ENCODE data around the gene ATP13A2. TPM values are rescaled to one million over a fixed set of nuclear protein-coding genes. Genes with fewer than 3 reads are reported as not detected.
"Not testable (repeated sequence)": the region's sequence is repeated elsewhere in the genome, so short reads cannot be mapped to it uniquely, and the experiment has no call there.

The ATP13A2 gene
- total RNA-seq, 4 donors from 2014 or later, result 42.7 to 62.0 (median 47.3) TPM

DNA sequence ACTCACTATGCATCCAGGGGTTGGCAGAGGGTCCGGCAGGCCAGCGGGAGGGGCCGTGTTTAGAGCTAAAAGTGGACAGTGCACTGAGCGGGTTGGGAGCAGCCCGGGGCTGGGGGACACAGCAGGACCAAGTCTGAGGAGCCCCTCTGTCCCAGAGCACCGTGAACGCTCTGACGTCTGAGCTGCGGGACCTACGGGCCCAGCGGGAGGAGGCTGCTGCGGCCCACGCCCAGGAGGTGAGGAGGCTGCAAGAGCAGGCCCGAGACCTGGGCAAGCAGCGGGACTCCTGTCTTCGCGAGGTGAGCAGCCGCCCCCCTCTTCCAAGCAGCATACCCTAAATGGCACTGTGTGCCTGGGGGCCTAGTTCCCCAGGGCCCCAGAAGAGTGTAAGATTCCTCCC, 57.1 kb downstream of the ATP13A2 start:
- DNase-seq (ENCODE audit: low spot score in 2 of 2), result peak in 1 of 2 donors; percentile 73
- H3K9me3 ChIP-seq, result no peaks in the 10 kb centered on the region
- peaks cover 30% of the 10 kb centered on the region for H3K36me3 ChIP-seq
- 92% methylated on average over 5 of the region's 18 CpGs for WGBS
- TF ChIP-seq POLR2AphosphoS5 (IDR thresholded peaks at IDR 0.05), result no peak
- TF ChIP-seq POLR2A (IDR thresholded peaks at IDR 0.05), result no peak
- TF ChIP-seq EP300 (IDR thresholded peaks at IDR 0.05), result no peak
- no peak for TF ChIP-seq CTCF (IDR thresholded peaks at IDR 0.05)
- peaks cover 4% of the 10 kb centered on the region for H3K4me1 ChIP-seq
- H3K4me3 ChIP-seq, result no peak overlapping the region
- no peaks in the 10 kb centered on the region for H3K27me3 ChIP-seq
- H3K27ac ChIP-seq, result no peak overlapping the region

DNA sequence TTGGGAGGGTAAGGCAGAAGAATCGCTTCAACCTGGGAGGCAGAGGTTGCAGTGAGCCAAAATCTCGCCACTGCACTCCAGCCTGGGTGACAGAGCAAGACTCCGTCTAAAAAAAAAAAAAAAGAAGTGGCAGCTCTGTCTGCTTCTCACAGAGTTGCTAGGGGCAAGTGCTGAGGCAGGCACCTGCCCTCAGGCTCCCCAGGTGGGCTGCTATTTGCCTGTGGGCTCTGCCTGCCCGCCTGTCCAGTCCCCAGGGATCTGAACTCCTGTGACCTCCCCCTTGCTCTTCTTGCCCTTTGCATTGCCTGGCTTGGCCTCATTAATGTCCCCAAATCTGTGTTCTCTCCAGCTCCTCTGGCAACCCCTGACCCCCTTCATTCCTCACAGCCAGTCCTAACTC, 59.4 kb downstream of the ATP13A2 start:
- H3K4me1 ChIP-seq, result peaks cover 15% of the 10 kb centered on the region
- not testable (repeated sequence) for H3K27me3 ChIP-seq; H3K27ac ChIP-seq; H3K9me3 ChIP-seq; DNase-seq (ENCODE audit: low spot score in 2 of 2); H3K4me3 ChIP-seq
- peaks cover 23% of the 10 kb centered on the region for H3K36me3 ChIP-seq
- 91% methylated on average over 4 of the region's 4 CpGs for WGBS

GRCh38 chr1:16949026-16949425, 62.7 kb downstream of the ATP13A2 start:
- Histone ChIP-seq H3K4me1 (peaks cover 15% of the 10 kb centered on the region), H3K36me3 (peaks cover 25% of the 10 kb centered on the region), H3K27ac (peak overlapping the region; percentile 57)
- WGBS, result 52% methylated on average over 7 of the region's 7 CpGs
- not testable (repeated sequence) for H3K9me3 ChIP-seq; H3K27me3 ChIP-seq; H3K4me3 ChIP-seq; DNase-seq (ENCODE audit: low spot score in 2 of 2)

- peak overlapping the region; percentile 57 for H3K27ac ChIP-seq
- not testable (repeated sequence) for H3K27me3 ChIP-seq; H3K4me3 ChIP-seq; DNase-seq (ENCODE audit: low spot score in 2 of 2); H3K9me3 ChIP-seq
- H3K36me3 ChIP-seq, result peaks cover 30% of the 10 kb centered on the region
- 63% methylated on average over 15 of the region's 26 CpGs for WGBS
- H3K4me1 ChIP-seq, result peaks cover 15% of the 10 kb centered on the region
Measured at GRCh38 chr1:16948282-16948891, 63.3 kb downstream of the ATP13A2 start.

DNA sequence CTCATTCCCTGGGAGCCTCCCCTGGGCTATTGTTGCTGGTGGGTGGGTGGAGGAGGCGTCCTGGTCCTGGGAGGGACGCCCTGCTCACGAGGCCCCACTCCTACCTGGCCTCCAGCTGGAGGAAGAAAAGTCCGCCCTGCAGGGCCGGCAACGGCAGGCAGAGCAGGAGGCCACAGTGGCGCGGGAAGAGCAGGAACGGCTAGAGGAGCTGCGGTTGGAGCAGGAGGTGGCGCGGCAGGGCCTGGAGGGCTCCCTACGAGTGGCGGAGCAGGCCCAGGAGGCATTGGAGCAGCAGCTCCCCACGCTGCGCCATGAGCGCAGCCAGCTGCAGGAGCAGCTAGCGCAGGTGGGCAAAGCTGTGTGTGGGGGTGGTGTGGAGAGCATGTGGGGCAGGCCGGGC, 65.1 kb downstream of the ATP13A2 start:
- H3K4me3 ChIP-seq, result no peak overlapping the region
- 92% methylated on average over 19 of the region's 19 CpGs for WGBS
- no peak for DNase-seq (ENCODE audit: low spot score in 2 of 2)
- H3K4me1 ChIP-seq, result peaks cover 12% of the 10 kb centered on the region
- H3K36me3 ChIP-seq, result peaks cover 43% of the 10 kb centered on the region
- H3K27me3 ChIP-seq, result no peaks in the 10 kb centered on the region
- TF ChIP-seq CTCF (IDR thresholded peaks at IDR 0.05) (no peak), POLR2A (IDR thresholded peaks at IDR 0.05) (no peak), EP300 (IDR thresholded peaks at IDR 0.05) (no peak), POLR2AphosphoS5 (IDR thresholded peaks at IDR 0.05) (no peak)
- H3K9me3 ChIP-seq, result no peaks in the 10 kb centered on the region
- no peak overlapping the region for H3K27ac ChIP-seq

DNA sequence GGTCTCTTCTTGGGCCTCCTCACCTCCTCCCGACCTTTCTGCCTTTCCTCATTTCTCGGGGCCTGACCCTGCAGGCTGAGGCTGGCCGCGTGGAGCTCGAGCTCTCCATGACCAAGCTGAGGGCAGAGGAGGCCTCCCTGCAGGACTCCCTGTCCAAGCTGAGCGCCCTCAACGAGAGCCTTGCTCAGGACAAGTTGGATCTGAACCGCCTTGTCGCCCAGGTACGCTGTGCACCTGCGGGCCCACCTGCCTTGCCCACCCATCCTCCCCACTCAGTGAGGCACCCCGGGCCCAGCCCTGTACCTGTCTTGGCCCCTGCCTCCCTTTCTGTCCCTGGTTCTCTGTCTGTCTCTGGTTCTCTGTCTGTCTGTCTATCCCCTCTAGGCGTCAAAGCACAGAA, 65.5 kb downstream of the ATP13A2 start:
- H3K27ac ChIP-seq; H3K4me3 ChIP-seq; H3K27me3 ChIP-seq; DNase-seq (ENCODE audit: low spot score in 2 of 2); H3K9me3 ChIP-seq: not testable (repeated sequence)
- WGBS, result 94% methylated on average over 13 of the region's 13 CpGs
- Histone ChIP-seq H3K4me1 (peaks cover 12% of the 10 kb centered on the region), H3K36me3 (peaks cover 46% of the 10 kb centered on the region)

GRCh38 chr1:16945512-16945911, 66.2 kb downstream of the ATP13A2 start:
- peaks cover 12% of the 10 kb centered on the region for H3K4me1 ChIP-seq
- H3K27ac ChIP-seq; H3K4me3 ChIP-seq; DNase-seq (ENCODE audit: low spot score in 2 of 2); H3K27me3 ChIP-seq; H3K9me3 ChIP-seq: not testable (repeated sequence)
- peaks cover 52% of the 10 kb centered on the region for H3K36me3 ChIP-seq
- WGBS, result 80% methylated on average over 2 of the region's 9 CpGs

DNA sequence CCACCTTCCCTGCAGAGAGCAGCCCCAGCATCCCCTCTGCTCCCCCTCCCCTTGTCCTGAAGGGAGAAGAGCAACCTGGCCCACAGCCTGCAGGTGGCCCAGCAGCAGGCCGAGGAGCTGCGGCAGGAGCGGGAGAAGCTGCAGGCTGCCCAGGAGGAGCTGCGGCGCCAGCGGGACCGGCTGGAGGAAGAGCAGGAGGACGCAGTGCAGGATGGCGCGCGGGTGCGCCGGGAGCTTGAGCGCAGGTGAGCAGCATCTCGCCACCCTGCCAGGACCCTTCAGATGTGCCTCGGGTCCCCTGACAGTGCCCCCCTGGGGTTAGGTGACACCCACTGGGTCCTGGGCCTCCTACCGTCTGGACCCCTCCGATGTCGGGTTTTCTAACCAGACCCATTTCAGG, 67.7 kb downstream of the ATP13A2 start:
- Histone ChIP-seq H3K4me1 (peaks cover 12% of the 10 kb centered on the region), H3K27me3 (no peaks in the 10 kb centered on the region), H3K36me3 (peaks cover 65% of the 10 kb centered on the region), H3K27ac (no peak overlapping the region), H3K9me3 (no peaks in the 10 kb centered on the region), H3K4me3 (no peak overlapping the region)
- TF ChIP-seq EP300 (IDR thresholded peaks at IDR 0.05) (no peak), POLR2AphosphoS5 (IDR thresholded peaks at IDR 0.05) (no peak), CTCF (IDR thresholded peaks at IDR 0.05) (no peak), POLR2A (IDR thresholded peaks at IDR 0.05) (no peak)
- no peak for DNase-seq (ENCODE audit: low spot score in 2 of 2)
- WGBS, result 83% methylated on average over 16 of the region's 19 CpGs

GRCh38 chr1:16939386-16940180, 72.1 kb downstream of the ATP13A2 start:
- not testable (repeated sequence) for H3K27me3 ChIP-seq; H3K27ac ChIP-seq; H3K9me3 ChIP-seq; H3K4me1 ChIP-seq; H3K4me3 ChIP-seq; DNase-seq (ENCODE audit: low spot score in 2 of 2)
- peaks cover 71% of the 10 kb centered on the region for H3K36me3 ChIP-seq
- WGBS, result 94% methylated on average over 32 of the region's 32 CpGs
